ENCODE results near the gene GABRG1. TPM values are rescaled to one million over a fixed set of nuclear protein-coding genes. Genes with fewer than 3 reads are reported as not detected.

The GABRG1 gene
- total and polyA plus RNA-seq, 2 of the 13 experiments (the other 11 are each of a cell fraction or from before 2014, with no cell fraction given) = 0.03 TPM; not detected in 1

DNA sequence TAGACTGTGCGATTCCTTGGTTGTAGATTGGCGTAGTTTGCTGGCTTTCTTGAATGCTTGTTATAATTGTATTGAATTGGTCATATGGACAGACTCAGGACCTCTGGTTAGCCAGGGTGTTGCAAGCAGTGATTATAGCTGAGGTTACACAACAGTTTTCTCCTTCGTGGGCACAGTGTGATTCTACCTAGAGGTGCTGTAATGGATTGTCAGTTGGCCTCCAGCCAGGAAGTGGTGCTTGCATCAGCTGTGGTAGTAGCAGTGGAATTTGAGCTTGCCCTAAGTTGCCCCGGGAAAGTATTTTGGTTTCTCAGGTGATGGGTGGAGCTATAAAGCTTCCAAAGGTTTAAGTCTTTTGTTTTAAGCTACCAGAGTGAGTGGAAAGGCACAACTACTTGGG is 23.1 kb upstream of the GABRG1 start:
- FAIRE-seq (no peak), DNase-seq (ENCODE audit: low spot score) (peak; percentile 6), ATAC-seq (peak; percentile 35; the same call in 1 of the 3 replicates)
- no peaks in the 10 kb centered on the region for H3K27me3 ChIP-seq (ENCODE audit: control insufficient read depth in 1 of 2, insufficient read depth in 2 of 2, low read length in 2 of 2)
- ChIA-PET POLR2A (no interaction called here), CTCF (ENCODE audit: low intra/inter-chr PET ratio, low total read pairs) (no interaction called here)
- no peak overlapping the region for H3K27ac ChIP-seq (ENCODE audit: extremely low read length, insufficient read depth, low read length)
- no peak overlapping the region for H3K9ac ChIP-seq (ENCODE audit: insufficient read depth, low read depth, low read length)
- TF ChIP-seq, protein P1, sequence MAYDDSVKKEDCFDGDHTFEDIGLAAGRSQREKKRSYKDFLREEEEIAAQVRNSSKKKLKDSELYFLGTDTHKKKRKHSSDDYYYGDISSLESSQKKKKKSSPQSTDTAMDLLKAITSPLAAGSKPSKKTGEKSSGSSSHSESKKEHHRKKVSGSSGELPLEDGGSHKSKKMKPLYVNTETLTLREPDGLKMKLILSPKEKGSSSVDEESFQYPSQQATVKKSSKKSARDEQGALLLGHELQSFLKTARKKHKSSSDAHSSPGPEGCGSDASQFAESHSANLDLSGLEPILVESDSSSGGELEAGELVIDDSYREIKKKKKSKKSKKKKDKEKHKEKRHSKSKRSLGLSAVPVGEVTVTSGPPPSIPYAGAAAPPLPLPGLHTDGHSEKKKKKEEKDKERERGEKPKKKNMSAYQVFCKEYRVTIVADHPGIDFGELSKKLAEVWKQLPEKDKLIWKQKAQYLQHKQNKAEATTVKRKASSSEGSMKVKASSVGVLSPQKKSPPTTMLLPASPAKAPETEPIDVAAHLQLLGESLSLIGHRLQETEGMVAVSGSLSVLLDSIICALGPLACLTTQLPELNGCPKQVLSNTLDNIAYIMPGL (CRISPR knock-in tag; IDR thresholded peaks at IDR 0.05; ENCODE audit: borderline replicate concordance in 1 of 2, low read depth in 1 of 2) = no peak
- TF ChIP-seq, protein P2, sequence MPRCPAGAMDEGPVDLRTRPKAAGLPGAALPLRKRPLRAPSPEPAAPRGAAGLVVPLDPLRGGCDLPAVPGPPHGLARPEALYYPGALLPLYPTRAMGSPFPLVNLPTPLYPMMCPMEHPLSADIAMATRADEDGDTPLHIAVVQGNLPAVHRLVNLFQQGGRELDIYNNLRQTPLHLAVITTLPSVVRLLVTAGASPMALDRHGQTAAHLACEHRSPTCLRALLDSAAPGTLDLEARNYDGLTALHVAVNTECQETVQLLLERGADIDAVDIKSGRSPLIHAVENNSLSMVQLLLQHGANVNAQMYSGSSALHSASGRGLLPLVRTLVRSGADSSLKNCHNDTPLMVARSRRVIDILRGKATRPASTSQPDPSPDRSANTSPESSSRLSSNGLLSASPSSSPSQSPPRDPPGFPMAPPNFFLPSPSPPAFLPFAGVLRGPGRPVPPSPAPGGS (CRISPR knock-in tag; IDR thresholded peaks at IDR 0.05) = no peak
- no peak overlapping the region for H3K4me2 ChIP-seq (ENCODE audit: low read depth, low read length)
- H3K4me3 ChIP-seq (replicated peaks in 1 of 3; ENCODE audit: insufficient read depth in 1 of 3, low read depth in 2 of 3, low read length in 3 of 3) = no peak overlapping the region
- H3K9me3 ChIP-seq (ENCODE audit: low read length) = peaks cover 10% of the 10 kb centered on the region; the same call in 1 of the 2 replicates
- H2AFZ ChIP-seq (ENCODE audit: low read length) = no peak overlapping the region
- H3K79me2 ChIP-seq (ENCODE audit: insufficient read depth, low read length) = no peaks in the 10 kb centered on the region
- in situ Hi-C loops (cut with HindIII; ENCODE audit: extremely low pct_ligation_motif_present, low pct_unique_long_range_greater_than_20kb) = no loop called here
- no peaks in the 10 kb centered on the region for H3K4me1 ChIP-seq (ENCODE audit: insufficient read depth, low read length)
- H4K20me1 ChIP-seq (ENCODE audit: insufficient read depth, low read length) = no peaks in the 10 kb centered on the region
- intact Hi-C loops (cut with micrococcal nuclease; ENCODE audit: unreplicated experiment) = no loop called here
- no TSS peak for BruUV-seq (replicated peaks)
- H3K36me3 ChIP-seq (replicated peaks in 1 of 2; ENCODE audit: control insufficient read depth in 1 of 2, insufficient read depth in 2 of 2, low read length in 2 of 2) = no peaks in the 10 kb centered on the region
- 0% methylated on average over 2 of the region's 4 CpGs for WGBS (ENCODE audit: low lambda C conversion rate)

DNA sequence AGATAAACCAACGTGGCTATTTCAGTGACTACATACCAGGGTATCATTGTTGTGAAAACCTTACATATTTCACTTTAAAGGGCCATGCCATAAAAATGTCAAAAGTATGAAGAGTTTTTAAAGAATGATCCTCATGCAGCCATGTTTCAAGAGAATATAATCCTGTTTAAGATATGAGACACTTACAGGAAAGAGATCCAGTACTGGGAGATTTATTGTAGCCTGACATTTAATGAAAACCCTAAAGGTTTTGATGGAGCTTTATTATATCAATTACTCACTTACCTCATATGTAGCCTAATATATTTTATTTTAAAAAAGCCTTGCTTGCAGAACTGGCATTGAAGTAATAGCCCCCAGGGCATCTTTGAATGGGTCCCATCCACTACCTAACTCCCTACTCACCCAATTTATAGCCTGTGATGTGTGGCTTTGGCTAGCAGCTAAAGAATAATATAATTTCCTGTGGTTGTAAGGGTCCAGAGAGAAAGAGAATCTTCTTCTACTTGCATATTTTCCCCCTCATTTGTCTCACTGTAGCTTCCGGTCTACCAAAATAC is 7.7 kb upstream of the GABRG1 start:
- Histone ChIP-seq H3K4me1 (ENCODE audit: insufficient read depth, low read length) (no peaks in the 10 kb centered on the region), H3K36me3 (replicated peaks in 1 of 2; ENCODE audit: control insufficient read depth in 1 of 2, insufficient read depth in 2 of 2, low read length in 2 of 2) (no peaks in the 10 kb centered on the region), H3K27me3 (ENCODE audit: control insufficient read depth in 1 of 2, insufficient read depth in 2 of 2, low read length in 2 of 2) (no peaks in the 10 kb centered on the region), H3K4me3 (replicated peaks in 1 of 3; ENCODE audit: insufficient read depth in 1 of 3, low read depth in 2 of 3, low read length in 3 of 3) (no peak overlapping the region), H3K4me2 (ENCODE audit: low read depth, low read length) (no peak overlapping the region), H3K79me2 (ENCODE audit: insufficient read depth, low read length) (no peaks in the 10 kb centered on the region), H4K20me1 (ENCODE audit: insufficient read depth, low read length) (no peaks in the 10 kb centered on the region), H3K9ac (ENCODE audit: insufficient read depth, low read depth, low read length) (no peak overlapping the region), H2AFZ (ENCODE audit: low read length) (no peak overlapping the region), H3K9me3 (ENCODE audit: low read length) (no peaks in the 10 kb centered on the region), H3K27ac (ENCODE audit: extremely low read length, insufficient read depth, low read length) (no peak overlapping the region)
- TF ChIP-seq SNRNP70 (IDR thresholded peaks at IDR 0.05; ENCODE audit: low read depth, low read length) (no peak), CHD2 (IDR thresholded peaks at IDR 0.05; ENCODE audit: low read depth, low read length) (no peak), ZFY (CRISPR knock-in tag; IDR thresholded peaks at IDR 0.05) (no peak), ZNF12 (CRISPR knock-in tag; IDR thresholded peaks at IDR 0.05) (no peak), RAD51 (IDR thresholded peaks at IDR 0.05; ENCODE audit: borderline replicate concordance) (no peak), ONECUT2 (CRISPR knock-in tag; IDR thresholded peaks at IDR 0.05) (no peak), PHB2 (IDR thresholded peaks at IDR 0.05; ENCODE audit: partially characterized antibody) (no peak), RBAK (CRISPR knock-in tag; IDR thresholded peaks at IDR 0.05) (no peak), ELF1 (CRISPR knock-in tag; IDR thresholded peaks at IDR 0.05) (no peak), SMYD3 (CRISPR knock-in tag; IDR thresholded peaks at IDR 0.05) (no peak)
- WGBS (ENCODE audit: low lambda C conversion rate) = 0% methylated on average over 2 of the region's 2 CpGs
- DNase-seq (ENCODE audit: low spot score) (no peak), FAIRE-seq (no peak), ATAC-seq (no peak)
- no TSS peak for BruUV-seq (replicated peaks)
- intact Hi-C loops (cut with micrococcal nuclease; ENCODE audit: unreplicated experiment) = no loop called here
- POLR2A ChIA-PET = no interaction called here
- in situ Hi-C loops (cut with HindIII; ENCODE audit: extremely low pct_ligation_motif_present, low pct_unique_long_range_greater_than_20kb) = no loop called here
- CTCF ChIA-PET (ENCODE audit: low intra/inter-chr PET ratio, low total read pairs) = no interaction called here
